Natural killer cell (primary cell): Measurements from ENCODE around the gene LAMA4. TPM values are rescaled to one million over a fixed set of nuclear protein-coding genes. Genes with fewer than 3 reads are reported as not detected.

ENCODE experiments used
- ATAC-seq, 3 donors: fragments of 150-1000 bp in 2 of 3; fragments of 200-7000 bp in 1 of 3; cut with Tn5 transposase; 1 replicate in 1 of 3; 2 replicates in 2 of 3; pipeline ENCODE4 v1.10.0; 2021; ENCODE audit warnings: mild to moderate bottlenecking in 2 of 3, moderate library complexity in 2 of 3
- DNase-seq, 2 donors: peaks; one replicate each; pipeline versions ENCODE4 v3.0.0 to v3.0.0-alpha.2; 2013 to 2021; ENCODE audit warnings: mixed read lengths in 1 of 2
- H3K27ac ChIP-seq: one replicate; pipeline ENCODE4 v1.5.1; 2013; ENCODE audit warnings: mild to moderate bottlenecking, low read length
- H3K27me3 ChIP-seq: one replicate; pipeline ENCODE4 v1.6.1; 2013; ENCODE audit warnings: low read length; ENCODE audit not compliant: control insufficient read depth, insufficient read depth
- H3K36me3 ChIP-seq: one replicate; pipeline ENCODE4 v1.6.1; 2013; ENCODE audit warnings: low read length; ENCODE audit not compliant: control insufficient read depth, insufficient read depth
- H3K4me1 ChIP-seq: one replicate; pipeline ENCODE4 v1.6.1; 2013; ENCODE audit warnings: low read length; ENCODE audit not compliant: control insufficient read depth, insufficient read depth
- H3K4me3 ChIP-seq: one replicate; pipeline ENCODE4 v1.5.1; 2013; ENCODE audit warnings: low read length
- H3K9me3 ChIP-seq: one replicate; pipeline ENCODE4 v1.6.1; 2013; ENCODE audit warnings: low read length; ENCODE audit not compliant: control insufficient read depth, insufficient read depth
- H3K27ac Mint-ChIP-seq, 2 donors: one replicate each; pipeline ENCODE4 v1.8.0; 2022; ENCODE audit warnings: mild to moderate bottlenecking in 2 of 2, mixed read lengths in 2 of 2, moderate library complexity in 1 of 2
- H3K27me3 Mint-ChIP-seq, 2 donors: one replicate each; pipeline ENCODE4 v1.8.0; 2022; ENCODE audit warnings: low read depth in 2 of 2, mixed read lengths in 2 of 2
- H3K36me3 Mint-ChIP-seq: one replicate; pipeline ENCODE4 v1.8.0; 2022; ENCODE audit warnings: mixed read lengths
- H3K4me1 Mint-ChIP-seq, 2 donors: one replicate each; pipeline ENCODE4 v1.8.0; 2022; ENCODE audit warnings: mixed read lengths in 2 of 2
- H3K4me3 Mint-ChIP-seq: one replicate; pipeline ENCODE4 v1.8.0; 2022; ENCODE audit warnings: mild to moderate bottlenecking, moderate library complexity, mixed read lengths
- H3K9me3 Mint-ChIP-seq, 2 donors: one replicate each; pipeline ENCODE4 v1.8.0; 2022; ENCODE audit warnings: mixed read lengths in 2 of 2
- CTCF ChIP-seq: fragments of 200-600 bp; IDR thresholded peaks from one replicate; pipeline ENCODE4 v1.8.0; 2022; ENCODE audit warnings: antibody characterized with exemption
- WGBS: methylation state at CpG from one replicate; pipeline ENCODE4 v1.1.7; 2013; ENCODE audit warnings: missing lambda C conversion rate; ENCODE audit not compliant: insufficient coverage; 5-methylcytosine and 5-hydroxymethylcytosine counted together
- intact Hi-C: fragments of 100-400 bp; cut with micrococcal nuclease; formaldehyde crosslinking; loops from one replicate; pipeline ENCODE4 v1.14.2; 2022
- total RNA-seq, 4 donors: library from RNA; stranded (reverse); fragments of 120-200 nt in 1 of 4; gene quantifications; one replicate each; pipeline versions ENCODE4 v1.2.3 to v1.2.4, GENCODE V29; 2013 to 2022

The LAMA4 gene
- total RNA-seq, 3 donors from 2014 or later (not counting 1 experiment from before 2014, with no cell fraction given): not detected

- Histone ChIP-seq H3K27ac (no peak overlapping the region), H3K27me3 (no peaks in the 10 kb centered on the region), H3K4me1 (no peaks in the 10 kb centered on the region), H3K36me3 (no peaks in the 10 kb centered on the region), H3K9me3 (no peaks in the 10 kb centered on the region), H3K4me3 (no peak overlapping the region)
- H3K27ac Mint-ChIP-seq: no peak overlapping the region
- H3K36me3 Mint-ChIP-seq: no peaks in the 10 kb centered on the region
- H3K27me3 Mint-ChIP-seq: peaks cover 44 to 60% of the 10 kb centered on the region in 2 donors
- TF ChIP-seq CTCF: no peak
- no peak overlapping the region for H3K4me3 Mint-ChIP-seq
- 87% methylated on average over 4 of the region's 4 CpGs for WGBS
- DNase-seq: no peak
- intact Hi-C loops: no loop called here
- H3K4me1 Mint-ChIP-seq: peaks cover 9 to 14% of the 10 kb centered on the region in 2 donors
- no peaks in the 10 kb centered on the region for H3K9me3 Mint-ChIP-seq
- no peak for ATAC-seq
Observed at GRCh38 chr6:112237066-112237465, 17.3 kb downstream of the LAMA4 start.

GRCh38 chr6:112235956-112236355, 18.4 kb downstream of the LAMA4 start:
- Histone ChIP-seq H3K4me1 (no peaks in the 10 kb centered on the region), H3K27me3 (no peaks in the 10 kb centered on the region), H3K27ac (no peak overlapping the region), H3K9me3 (no peaks in the 10 kb centered on the region), H3K4me3 (no peak overlapping the region), H3K36me3 (no peaks in the 10 kb centered on the region)
- intact Hi-C loops: no loop called here
- Mint-ChIP-seq H3K27me3 (peaks cover 37 to 51% of the 10 kb centered on the region in 2 donors), H3K27ac (no peak overlapping the region), H3K4me3 (no peak overlapping the region), H3K4me1 (peaks cover 8 to 9% of the 10 kb centered on the region in 2 donors), H3K9me3 (no peaks in the 10 kb centered on the region), H3K36me3 (no peaks in the 10 kb centered on the region)
- 51% methylated on average over 4 of the region's 5 CpGs for WGBS
- ATAC-seq: peak; percentile 46 to 86 (median 65)
- peak in 1 of 2 donors; percentile 10 for DNase-seq
- TF ChIP-seq CTCF: no peak

GRCh38 chr6:112234601-112235000, 19.8 kb downstream of the LAMA4 start:
- H3K27me3 Mint-ChIP-seq: peaks cover 33 to 51% of the 10 kb centered on the region in 2 donors
- intact Hi-C loops: no loop called here
- no peak for ATAC-seq
- H3K4me1 Mint-ChIP-seq: peaks cover 8 to 9% of the 10 kb centered on the region in 2 donors
- H3K36me3 Mint-ChIP-seq: no peaks in the 10 kb centered on the region
- 65% methylated on average over 3 of the region's 5 CpGs for WGBS
- no peak overlapping the region for H3K27ac Mint-ChIP-seq
- no peak overlapping the region for H3K4me3 Mint-ChIP-seq
- Histone ChIP-seq H3K27ac (no peak overlapping the region), H3K9me3 (no peaks in the 10 kb centered on the region), H3K27me3 (no peaks in the 10 kb centered on the region), H3K4me3 (no peak overlapping the region), H3K4me1 (no peaks in the 10 kb centered on the region), H3K36me3 (no peaks in the 10 kb centered on the region)
- DNase-seq: no peak
- no peaks in the 10 kb centered on the region for H3K9me3 Mint-ChIP-seq
- no peak for TF ChIP-seq CTCF

GRCh38 chr6:112233847-112234246, 20.5 kb downstream of the LAMA4 start:
- Histone ChIP-seq H3K4me1 (no peaks in the 10 kb centered on the region), H3K36me3 (no peaks in the 10 kb centered on the region), H3K9me3 (no peaks in the 10 kb centered on the region), H3K4me3 (no peak overlapping the region), H3K27ac (no peak overlapping the region), H3K27me3 (no peaks in the 10 kb centered on the region)
- no peaks in the 10 kb centered on the region for H3K36me3 Mint-ChIP-seq
- DNase-seq (no peak), ATAC-seq (no peak)
- peaks cover 36 to 51% of the 10 kb centered on the region in 2 donors for H3K27me3 Mint-ChIP-seq
- no peak overlapping the region for H3K4me3 Mint-ChIP-seq
- WGBS: 93% methylated on average over 1 of the region's 3 CpGs
- TF ChIP-seq CTCF: no peak
- H3K27ac Mint-ChIP-seq: no peak overlapping the region
- intact Hi-C loops: no loop called here
- peaks cover 8 to 9% of the 10 kb centered on the region in 2 donors for H3K4me1 Mint-ChIP-seq
- no peaks in the 10 kb centered on the region for H3K9me3 Mint-ChIP-seq
